Neural crest cell (in vitro differentiated cells): ENCODE data around the gene RGPD8. TPM values are rescaled to one million over a fixed set of nuclear protein-coding genes. Genes with fewer than 3 reads are reported as not detected.

Source experiments
- DNase-seq: peaks from one replicate; pipeline ENCODE4 v3.0.0; 2021; ENCODE audit warnings: low read depth, mixed read lengths, low spot score
- H3K27ac Mint-ChIP-seq: one replicate; pipeline ENCODE4 v1.8.0; 2021; ENCODE audit warnings: mild to moderate bottlenecking, mixed read lengths; ENCODE audit not compliant: unreplicated experiment
- H3K27me3 Mint-ChIP-seq: 2 replicates; pipeline ENCODE4 v1.8.0; 2021; ENCODE audit warnings: low read depth, mild to moderate bottlenecking, mixed read lengths
- H3K36me3 Mint-ChIP-seq: 2 replicates; pipeline ENCODE4 v1.8.0; 2021; ENCODE audit warnings: low read depth, mild to moderate bottlenecking, mixed read lengths
- H3K4me1 Mint-ChIP-seq: 2 replicates; pipeline ENCODE4 v1.8.0; 2021; ENCODE audit warnings: mixed read lengths
- H3K4me3 Mint-ChIP-seq: one replicate; pipeline ENCODE4 v1.8.0; 2021; ENCODE audit warnings: mild to moderate bottlenecking, mixed read lengths
- H3K9me3 Mint-ChIP-seq: 2 replicates; pipeline ENCODE4 v1.8.0; 2021; ENCODE audit warnings: mixed read lengths
- total RNA-seq: library from RNA; stranded (reverse); gene quantifications from 2 replicates; pipeline ENCODE4 v1.2.1, GENCODE V29; 2021
- TF ChIP-seq, protein P1 (sequence below): fragments of 200-600 bp; sonication (generic); conservative IDR thresholded peaks from 2 replicates; pipeline ENCODE4 v1.5.0; 2021; ENCODE audit warnings: antibody characterized with exemption, mild to moderate bottlenecking

The RGPD8 gene
- total RNA-seq, 1 donor from 2014 or later, result 4.3 TPM

DNA sequence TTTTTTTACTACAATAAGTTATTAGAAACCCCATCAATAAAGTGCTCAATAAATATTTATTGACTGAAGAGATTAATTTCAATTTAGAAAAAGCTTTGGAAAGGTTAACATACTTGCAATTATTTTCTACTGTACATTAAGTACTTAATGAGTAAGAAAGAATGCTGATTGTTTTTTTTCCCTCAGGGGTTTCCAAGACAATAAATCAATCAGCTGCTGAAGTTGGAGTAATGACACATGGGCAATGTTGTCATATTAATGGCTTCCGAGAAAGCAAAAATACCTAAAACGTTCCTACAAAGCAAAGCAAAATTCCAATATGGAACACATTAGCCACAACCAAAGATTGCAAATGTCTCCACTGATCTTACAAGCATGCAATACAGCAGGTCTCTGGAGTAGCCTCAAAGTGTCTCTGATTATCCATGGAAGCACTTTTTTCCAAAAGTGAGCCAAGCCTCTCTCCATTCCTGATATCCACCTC lies 91.3 kb downstream of the RGPD8 start:
- TF ChIP-seq, protein P1, sequence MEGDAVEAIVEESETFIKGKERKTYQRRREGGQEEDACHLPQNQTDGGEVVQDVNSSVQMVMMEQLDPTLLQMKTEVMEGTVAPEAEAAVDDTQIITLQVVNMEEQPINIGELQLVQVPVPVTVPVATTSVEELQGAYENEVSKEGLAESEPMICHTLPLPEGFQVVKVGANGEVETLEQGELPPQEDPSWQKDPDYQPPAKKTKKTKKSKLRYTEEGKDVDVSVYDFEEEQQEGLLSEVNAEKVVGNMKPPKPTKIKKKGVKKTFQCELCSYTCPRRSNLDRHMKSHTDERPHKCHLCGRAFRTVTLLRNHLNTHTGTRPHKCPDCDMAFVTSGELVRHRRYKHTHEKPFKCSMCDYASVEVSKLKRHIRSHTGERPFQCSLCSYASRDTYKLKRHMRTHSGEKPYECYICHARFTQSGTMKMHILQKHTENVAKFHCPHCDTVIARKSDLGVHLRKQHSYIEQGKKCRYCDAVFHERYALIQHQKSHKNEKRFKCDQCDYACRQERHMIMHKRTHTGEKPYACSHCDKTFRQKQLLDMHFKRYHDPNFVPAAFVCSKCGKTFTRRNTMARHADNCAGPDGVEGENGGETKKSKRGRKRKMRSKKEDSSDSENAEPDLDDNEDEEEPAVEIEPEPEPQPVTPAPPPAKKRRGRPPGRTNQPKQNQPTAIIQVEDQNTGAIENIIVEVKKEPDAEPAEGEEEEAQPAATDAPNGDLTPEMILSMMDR, result no peak
- no peak overlapping the region for H3K4me3 Mint-ChIP-seq
- no peaks in the 10 kb centered on the region for H3K27me3 Mint-ChIP-seq

DNA sequence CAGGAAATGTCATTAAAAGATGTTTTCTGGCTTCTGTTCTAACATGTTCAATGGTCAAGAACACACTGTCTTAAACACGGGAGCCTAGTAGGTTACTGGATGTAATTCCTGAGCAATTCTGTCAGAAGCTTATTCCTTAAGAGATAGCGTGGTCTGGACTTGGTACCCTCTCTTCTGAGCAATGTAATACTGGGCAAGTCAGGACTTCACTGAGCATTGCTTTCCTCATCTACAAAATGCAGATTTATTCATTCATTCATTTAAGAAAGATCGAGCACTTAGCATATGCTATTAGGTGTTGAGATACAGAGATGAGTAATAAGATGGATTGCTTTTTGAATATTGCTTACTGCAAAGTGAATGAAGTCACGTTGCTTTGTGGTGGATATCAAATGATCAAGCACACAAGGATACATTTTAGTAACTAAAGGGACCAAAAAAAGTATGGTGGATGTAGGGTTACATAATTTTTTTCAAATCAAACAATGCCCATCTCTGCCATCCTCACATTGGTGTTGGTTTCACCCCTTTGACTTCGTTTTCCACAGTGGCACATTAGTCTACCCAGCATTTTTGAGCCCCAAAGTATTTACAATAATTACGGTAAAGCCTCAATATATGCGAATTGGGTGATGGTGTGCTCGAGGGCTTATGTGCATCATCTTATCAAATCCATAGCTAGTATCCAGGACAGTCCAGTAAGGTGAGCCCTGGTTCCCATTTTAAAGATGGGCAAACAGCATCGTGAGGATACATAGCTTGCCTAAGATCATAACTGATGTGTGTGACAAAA lies 92.8 kb downstream of the RGPD8 start:
- H3K36me3 Mint-ChIP-seq, result no peaks in the 10 kb centered on the region
- no peaks in the 10 kb centered on the region for H3K27me3 Mint-ChIP-seq

More for the DNA sequence above, 91.3 kb downstream of the RGPD8 start:
- Mint-ChIP-seq H3K36me3 (no peaks in the 10 kb centered on the region), H3K27ac (no peak overlapping the region), H3K4me1 (no peaks in the 10 kb centered on the region), H3K9me3 (peaks cover 2% of the 10 kb centered on the region)
- no peak for DNase-seq

DNA sequence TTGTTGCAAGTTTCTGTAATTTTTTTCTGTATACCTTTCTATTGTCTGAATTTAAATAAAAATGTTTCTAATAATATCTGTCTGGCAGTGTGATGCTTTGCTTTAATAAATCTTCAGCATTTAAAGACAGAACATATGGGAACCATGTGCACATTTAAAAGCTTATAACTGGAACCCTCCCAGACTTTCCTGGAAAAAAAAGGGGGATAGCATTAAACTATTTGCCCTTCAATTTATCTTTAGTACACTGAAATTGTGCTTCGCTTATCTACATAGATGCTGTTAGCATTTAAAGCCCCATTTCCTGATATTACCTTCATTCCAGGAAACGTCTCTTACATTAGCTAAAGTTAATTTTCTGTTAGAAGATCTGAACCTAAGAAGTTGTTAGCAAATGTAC lies 93.5 kb downstream of the RGPD8 start:
- DNase-seq, result no peak
- H3K9me3 Mint-ChIP-seq, result peaks cover 2% of the 10 kb centered on the region
- no peak overlapping the region for H3K4me3 Mint-ChIP-seq

More for the DNA sequence above, 92.8 kb downstream of the RGPD8 start:
- peaks cover 2% of the 10 kb centered on the region for H3K9me3 Mint-ChIP-seq
- no peak for DNase-seq
- H3K4me1 Mint-ChIP-seq, result no peaks in the 10 kb centered on the region
- no peak overlapping the region for H3K4me3 Mint-ChIP-seq
- H3K27ac Mint-ChIP-seq, result no peak overlapping the region
- TF ChIP-seq, protein P1, result no peak

DNA sequence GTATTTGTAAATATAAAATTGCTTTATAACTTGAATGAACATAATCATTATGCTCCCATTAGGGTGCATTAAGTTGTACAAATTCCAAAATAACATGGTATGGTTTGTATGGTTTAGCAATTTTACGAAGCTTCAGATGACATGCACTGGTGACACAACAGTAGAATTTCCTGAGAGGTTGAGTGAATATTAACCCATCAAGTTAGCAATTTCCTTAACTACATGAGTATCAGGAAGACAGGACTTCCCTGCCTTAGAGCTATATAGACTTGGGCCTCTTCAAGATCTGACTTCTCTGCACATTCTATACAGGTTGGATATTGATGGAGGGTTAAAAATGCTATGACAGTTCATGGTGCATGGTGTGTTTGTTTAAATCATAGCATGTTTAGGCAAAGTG lies 97.8 kb downstream of the RGPD8 start:
- no peaks in the 10 kb centered on the region for H3K4me1 Mint-ChIP-seq
- peaks cover 4% of the 10 kb centered on the region for H3K36me3 Mint-ChIP-seq
- TF ChIP-seq, protein P1, result no peak
- H3K27me3 Mint-ChIP-seq, result no peaks in the 10 kb centered on the region
- H3K4me3 Mint-ChIP-seq, result no peak overlapping the region
- no peak overlapping the region for H3K27ac Mint-ChIP-seq
- H3K9me3 Mint-ChIP-seq, result no peaks in the 10 kb centered on the region
- DNase-seq, result no peak

More for the DNA sequence above, 93.5 kb downstream of the RGPD8 start:
- no peaks in the 10 kb centered on the region for H3K27me3 Mint-ChIP-seq
- TF ChIP-seq, protein P1, result no peak
- no peak overlapping the region for H3K27ac Mint-ChIP-seq
- no peaks in the 10 kb centered on the region for H3K36me3 Mint-ChIP-seq
- H3K4me1 Mint-ChIP-seq, result no peaks in the 10 kb centered on the region

DNA sequence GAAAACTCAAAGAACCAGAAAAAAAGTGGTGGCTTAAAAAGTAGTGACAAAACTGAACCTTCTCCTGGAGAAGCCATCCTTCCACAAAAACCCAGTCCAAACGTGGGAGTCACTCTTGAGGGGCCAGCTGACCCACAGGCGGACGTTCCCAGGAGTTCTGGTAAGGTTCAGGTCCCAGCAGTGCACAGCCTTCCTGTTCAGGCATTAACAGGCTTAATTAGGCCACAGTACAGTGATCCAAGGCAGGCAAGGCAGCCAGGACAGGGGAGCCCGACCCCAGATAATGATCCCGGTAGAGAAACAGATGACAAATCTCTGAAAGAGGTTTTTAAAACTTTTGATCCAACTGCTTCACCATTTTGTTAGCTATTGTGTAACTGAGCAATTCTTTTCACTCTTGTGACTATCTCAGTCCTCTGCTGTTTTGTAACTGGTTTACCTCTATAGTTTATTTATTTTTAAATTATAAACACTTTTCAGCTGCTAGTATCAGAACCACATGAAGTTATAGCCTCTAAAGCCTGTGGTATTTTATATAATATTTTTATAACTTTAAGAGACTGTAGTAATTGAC lies 101.2 kb downstream of the RGPD8 start:
- DNase-seq, result no peak

More for the DNA sequence above, 101.2 kb downstream of the RGPD8 start:
- Mint-ChIP-seq H3K4me1 (no peaks in the 10 kb centered on the region), H3K27me3 (no peaks in the 10 kb centered on the region), H3K36me3 (peaks cover 16% of the 10 kb centered on the region), H3K4me3 (no peak overlapping the region), H3K27ac (no peak overlapping the region), H3K9me3 (no peaks in the 10 kb centered on the region)
- TF ChIP-seq, protein P1, result no peak
